GM12864 (cell line): ENCODE measurements around the gene SOX6.

Experiments used
- DNase-seq: peaks from one replicate; pipeline ENCODE4 v3.0.0-alpha.2; 2011; ENCODE audit warnings: low read depth
- H3K4me3 ChIP-seq: 2 replicates; pipeline ENCODE4 v1.5.1; 2011; ENCODE audit warnings: mild to moderate bottlenecking, low read depth, low read length, control low read depth
- CTCF ChIP-seq: IDR thresholded peaks from 2 replicates; pipeline ENCODE4 v1.5.1; 2011; ENCODE audit warnings: low read depth, mild to moderate bottlenecking, moderate library complexity, low read length, control low read depth, inconsistent platforms; ENCODE audit errors: missing control alignments

The SOX6 gene

GRCh38 chr11:16211407-16211806 lies 144.9 kb downstream of the SOX6 start:
- no peak for TF ChIP-seq CTCF
- no peak for DNase-seq

GRCh38 chr11:16204261-16204660 lies 152.1 kb downstream of the SOX6 start:
- H3K4me3 ChIP-seq, result no peak overlapping the region
- TF ChIP-seq CTCF, result no peak
- DNase-seq, result no peak

More at GRCh38 chr11:16211407-16211806, 144.9 kb downstream of the SOX6 start:
- H3K4me3 ChIP-seq, result no peak overlapping the region

GRCh38 chr11:16195651-16196050 lies 160.7 kb downstream of the SOX6 start:
- no peak for TF ChIP-seq CTCF
- H3K4me3 ChIP-seq, result no peak overlapping the region
- no peak for DNase-seq

- TF ChIP-seq CTCF, result no peak
- no peak overlapping the region for H3K4me3 ChIP-seq
- no peak for DNase-seq
Measured at GRCh38 chr11:16194566-16194965, 161.8 kb downstream of the SOX6 start.

GRCh38 chr11:16193897-16194381 lies 162.4 kb downstream of the SOX6 start:
- DNase-seq, result no peak
- H3K4me3 ChIP-seq, result no peak overlapping the region
- TF ChIP-seq CTCF, result no peak

- H3K4me3 ChIP-seq, result no peak overlapping the region
- no peak for DNase-seq
- no peak for TF ChIP-seq CTCF
Measured at GRCh38 chr11:16191868-16192240, 164.5 kb downstream of the SOX6 start.

GRCh38 chr11:16191212-16191867 lies 165.0 kb downstream of the SOX6 start:
- no peak for DNase-seq
- no peak overlapping the region for H3K4me3 ChIP-seq
- TF ChIP-seq CTCF, result no peak
